Thymus (tissue), 11 donors: ENCODE data around the gene CCT8. TPM values are rescaled to one million over a fixed set of nuclear protein-coding genes. Genes with fewer than 3 reads are reported as not detected.
"Not testable (repeated sequence)": the region's sequence is repeated elsewhere in the genome, so short reads cannot be mapped to it uniquely, and the experiment has no call there.

ENCODE experiments used
- DNase-seq, 9 donors: peaks; one replicate each; pipeline ENCODE4 v3.0.0-alpha.2; 2013; ENCODE audit warnings: low spot score in 9 of 9, low read depth in 6 of 9, missing footprints in 1 of 9
- H3K27ac ChIP-seq, 2 donors: one replicate each; pipeline ENCODE4 v1.5.1; 2013; ENCODE audit warnings: control low read depth in 1 of 2, low read depth in 1 of 2, low read length in 1 of 2, mild to moderate bottlenecking in 1 of 2, moderate library complexity in 1 of 2
- H3K27me3 ChIP-seq, 2 donors: one replicate each; pipeline ENCODE4 v1.5.1; 2013; ENCODE audit warnings: low read length in 1 of 2; ENCODE audit not compliant: control insufficient read depth in 2 of 2, insufficient read depth in 1 of 2
- H3K36me3 ChIP-seq, 2 donors: one replicate each; pipeline ENCODE4 v1.5.1; 2013; ENCODE audit warnings: low read length in 1 of 2, mild to moderate bottlenecking in 1 of 2, moderate library complexity in 1 of 2; ENCODE audit not compliant: control insufficient read depth in 2 of 2, insufficient read depth in 2 of 2
- H3K4me1 ChIP-seq, 2 donors: one replicate each; pipeline ENCODE4 v1.5.1; 2013; ENCODE audit warnings: low read length in 2 of 2; ENCODE audit not compliant: control insufficient read depth in 2 of 2, insufficient read depth in 2 of 2
- H3K4me3 ChIP-seq, 2 donors: one replicate each; pipeline ENCODE4 v1.5.1; 2013; ENCODE audit warnings: low read length in 2 of 2, control low read depth in 1 of 2, mild to moderate bottlenecking in 1 of 2
- H3K9me3 ChIP-seq, 2 donors: one replicate each; pipeline ENCODE4 v1.5.1; 2013; ENCODE audit warnings: low read length in 1 of 2, mild to moderate bottlenecking in 1 of 2; ENCODE audit not compliant: control insufficient read depth in 2 of 2, insufficient read depth in 1 of 2
- WGBS: extraction: QIAGEN DNeasy Blood & Tissue Kit; methylation state at CpG from one replicate; pipeline ENCODE4 v1.1.7; 2013; 5-methylcytosine and 5-hydroxymethylcytosine counted together
- polyA plus RNA-seq: library from polyadenylated mRNA; stranded (reverse); fragments of 200-250 nt; gene quantifications from one replicate; pipeline ENCODE4 v1.2.3, GENCODE V29; 2013
- total RNA-seq: library from RNA; stranded (reverse); fragments of 120-200 nt; gene quantifications from one replicate; pipeline ENCODE4 v1.2.4, GENCODE V29; 2013
- donor health status: healthy.

CCT8 gene
- total and polyA plus RNA-seq, 2 donors = 128 to 234 TPM

- H3K27me3 ChIP-seq = no peaks in the 10 kb centered on the region
- no peaks in the 10 kb centered on the region for H3K36me3 ChIP-seq
- peak overlapping the region in 1 of 2 donors; percentile 83 for H3K4me3 ChIP-seq
- whole genome bisulfite sequencing = 96% methylated on average over 6 of the region's 6 CpGs
- DNase-seq = no peak
- H3K4me1 ChIP-seq = peaks cover 16 to 17% of the 10 kb centered on the region in 2 donors
- H3K9me3 ChIP-seq = peaks cover 0 to 4% of the 10 kb centered on the region in 2 donors
- peak overlapping the region in 1 of 2 donors; percentile 3 for H3K27ac ChIP-seq
Measured at GRCh38 chr21:29017639-29018237, 55.7 kb downstream of the CCT8 start.

DNA sequence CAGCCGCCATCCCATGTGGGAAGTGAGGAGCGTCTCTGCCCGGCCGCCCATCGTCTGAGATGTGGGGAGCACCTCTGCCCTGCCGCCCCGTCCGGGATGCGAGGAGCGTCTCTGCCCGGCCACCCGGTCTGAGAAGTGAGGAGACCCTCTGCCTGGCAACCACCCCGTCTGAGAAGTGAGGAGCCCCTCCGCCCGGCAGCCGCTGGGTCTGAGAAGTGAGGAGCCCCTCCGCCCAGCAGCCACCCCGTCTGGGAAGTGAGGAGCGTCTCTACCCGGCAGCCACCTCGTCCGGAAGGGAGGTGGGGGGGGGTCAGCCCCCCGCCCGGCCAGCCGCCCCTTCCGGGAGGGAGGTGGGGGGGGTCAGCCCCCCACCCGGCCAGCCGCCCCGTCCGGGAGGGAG, 62.2 kb downstream of the CCT8 start:
- peaks cover 0 to 19% of the 10 kb centered on the region in 2 donors for H3K36me3 ChIP-seq
- not testable (repeated sequence) for H3K9me3 ChIP-seq, H3K27me3 ChIP-seq, DNase-seq, H3K4me3 ChIP-seq, H3K27ac ChIP-seq, H3K4me1 ChIP-seq
- over 99% methylated on average over 20 of the region's 30 CpGs for WGBS

DNA sequence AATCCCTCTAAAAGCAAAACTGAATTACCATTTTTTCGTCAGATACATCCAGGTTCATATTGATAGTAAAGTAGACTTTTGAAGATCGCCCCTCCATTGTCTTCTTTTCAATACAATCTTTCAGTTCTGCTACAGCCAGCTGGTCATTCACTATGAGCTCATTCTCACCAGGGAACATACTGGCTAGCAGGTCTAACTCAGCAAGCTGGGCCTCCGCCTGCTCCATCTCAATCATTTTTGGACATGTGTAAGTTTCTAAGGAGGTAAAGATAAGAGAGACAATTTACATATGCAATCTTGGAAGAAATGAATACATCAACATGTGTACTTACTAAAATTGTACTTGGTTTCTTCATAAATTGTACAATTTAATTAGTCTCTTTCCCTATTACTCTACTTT, 65.1 kb downstream of the CCT8 start:
- DNase-seq = no peak
- H3K4me1 ChIP-seq = peaks cover under 1% of the 10 kb centered on the region in 2 donors
- WGBS = 99% methylated on average over 3 of the region's 3 CpGs

DNA sequence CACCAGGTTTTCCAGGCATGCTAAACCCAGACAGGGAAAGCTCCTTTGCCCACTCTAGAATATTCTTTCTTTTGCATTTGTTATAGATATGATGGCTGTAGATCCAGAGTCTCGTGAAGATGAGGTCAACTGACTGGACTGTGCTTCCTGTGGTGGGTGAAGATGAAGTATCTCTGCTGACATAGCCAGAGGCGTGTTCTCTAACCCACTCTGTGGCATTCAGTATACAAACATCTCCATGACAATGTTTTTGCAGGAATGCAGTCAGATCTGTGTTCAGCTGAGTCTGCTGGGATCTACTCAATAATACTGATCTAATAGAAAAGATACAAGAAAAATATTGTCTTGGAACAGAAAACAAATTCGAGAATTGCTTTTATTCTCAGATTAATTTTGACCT, 65.6 kb downstream of the CCT8 start:
- Histone ChIP-seq H3K4me3 (no peak overlapping the region), H3K27me3 (no peaks in the 10 kb centered on the region), H3K27ac (no peak overlapping the region), H3K36me3 (peaks cover 0 to 21% of the 10 kb centered on the region in 2 donors), H3K4me1 (peaks cover 2 to 6% of the 10 kb centered on the region in 2 donors), H3K9me3 (no peaks in the 10 kb centered on the region)
- DNase-seq = no peak
- WGBS = over 99% methylated on average over 3 of the region's 3 CpGs

More for the DNA sequence above, 65.1 kb downstream of the CCT8 start:
- no peak overlapping the region for H3K27ac ChIP-seq
- H3K4me3 ChIP-seq = no peak overlapping the region
- peaks cover 0 to 21% of the 10 kb centered on the region in 2 donors for H3K36me3 ChIP-seq
- H3K27me3 ChIP-seq = no peaks in the 10 kb centered on the region
- H3K9me3 ChIP-seq = no peaks in the 10 kb centered on the region

DNA sequence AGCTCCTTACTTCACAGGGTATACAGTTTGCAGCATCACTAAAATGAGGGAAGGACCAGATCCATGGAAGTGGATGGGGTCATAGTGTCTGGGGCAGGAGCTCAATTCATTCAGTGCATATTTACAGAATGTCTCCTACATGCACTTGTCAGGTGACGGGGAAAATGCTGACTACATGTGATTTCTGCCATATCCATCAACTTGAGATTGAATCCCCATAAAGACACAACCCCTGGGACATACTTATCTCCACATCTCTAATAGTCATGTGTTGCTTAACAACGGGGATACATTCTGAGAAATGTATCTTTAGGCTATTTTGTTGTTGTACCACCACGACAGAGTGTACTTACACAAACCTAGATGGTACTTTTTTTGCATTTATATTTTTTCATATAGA, 66.3 kb downstream of the CCT8 start:
- no peak overlapping the region for H3K27ac ChIP-seq
- no peaks in the 10 kb centered on the region for H3K9me3 ChIP-seq
- H3K27me3 ChIP-seq = no peaks in the 10 kb centered on the region
- WGBS = 97% methylated on average over 3 of the region's 3 CpGs
- H3K4me1 ChIP-seq = peaks cover 4 to 9% of the 10 kb centered on the region in 2 donors
- no peak for DNase-seq
- H3K36me3 ChIP-seq = peaks cover 0 to 21% of the 10 kb centered on the region in 2 donors
- no peak overlapping the region for H3K4me3 ChIP-seq

Other genes with a start within 250 kb of the CCT8 start
- gene LTN1, start 80.8 kb downstream of the CCT8 start, total RNA-seq = 20.9 TPM
- 10.4 TPM for gene LTN1, start 80.8 kb downstream of the CCT8 start, polyA plus RNA-seq
- gene RWDD2B, start 54.3 kb downstream of the CCT8 start, total RNA-seq = 14.4 TPM
- gene RWDD2B, start 54.3 kb downstream of the CCT8 start, polyA plus RNA-seq = 16.7 TPM
- gene USP16, start 49.0 kb downstream of the CCT8 start, total RNA-seq = 50.6 TPM
- gene USP16, start 49.0 kb downstream of the CCT8 start, polyA plus RNA-seq = 45.3 TPM
- gene MAP3K7CL, start 57.0 kb upstream of the CCT8 start, total RNA-seq = 1.7 TPM
- gene MAP3K7CL, start 57.0 kb upstream of the CCT8 start, polyA plus RNA-seq = 14.2 TPM
- gene BACH1, start 225.3 kb upstream of the CCT8 start, total RNA-seq = 23.0 TPM
- gene BACH1, start 225.3 kb upstream of the CCT8 start, polyA plus RNA-seq = 17.6 TPM